Measurements from ENCODE around the gene CHPF2.

- no peak for TF ChIP-seq CTCF (IDR thresholded peaks at IDR 0.05)
- no peak for TF ChIP-seq POLR2A (IDR thresholded peaks at IDR 0.05)
These were observed 6.0 kb downstream of the CHPF2 start for GRCh38 chr7:151238190-151238810.

Measured in thyroid gland (tissue), 4 donors.